Right ventricle myocardium superior (tissue), 1 donor: ENCODE results near the gene FADS1. TPM values are rescaled to one million over a fixed set of nuclear protein-coding genes. Genes with fewer than 3 reads are reported as not detected.
A peak's percentile ranks its signal among the peaks of the same experiment; 100 is the strongest.

Experiments used
- ATAC-seq: fragments of 200-7000 bp; cut with Tn5 transposase; one replicate; pipeline ENCODE4 v1.9.1; 2020; ENCODE audit warnings: mild to moderate bottlenecking; ENCODE audit not compliant: poor library complexity
- DNase-seq: peaks from one replicate; pipeline ENCODE4 v3.0.0-alpha.2; 2020
- intact Hi-C: fragments of 100-400 bp; cut with DNase I; formaldehyde crosslinking; loops from one replicate; pipeline ENCODE4 v1.11.2; 2022
- total RNA-seq: library from RNA; stranded (reverse); fragmentation: NEBNext Ultra II Directional; extraction: Animal tissue kit (Norgen Biotek cat#: 25700); gene quantifications from one replicate; pipeline ENCODE4 v1.2.1, GENCODE V29; 2021
- donor health status: DM: no; HTN: yes; CAD: no; lungs with severe emphysema.

The FADS1 gene
- total RNA-seq, 1 donor from 2014 or later, result 21.3 TPM

DNA sequence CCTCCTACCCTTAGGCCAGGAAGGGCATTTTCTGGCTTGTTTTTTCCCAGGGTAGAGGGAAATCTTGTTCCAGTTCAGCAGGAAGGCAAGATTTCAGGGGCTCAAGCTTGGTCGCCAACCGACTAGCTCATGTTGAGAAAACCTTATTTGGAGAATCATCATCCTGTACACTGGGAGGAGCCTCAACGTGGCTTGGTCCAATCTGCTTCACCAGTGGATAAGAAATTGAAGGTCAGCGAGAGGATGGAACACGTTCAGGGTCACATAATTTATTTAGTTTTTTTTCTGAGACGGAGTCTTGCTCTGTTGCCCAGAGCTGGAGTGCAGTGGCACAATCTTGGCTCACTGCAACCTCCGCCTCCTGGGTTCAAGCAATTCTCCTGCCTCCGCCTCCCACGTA, 31.8 kb upstream of the FADS1 start:
- intact Hi-C loops, result no loop called here
- DNase-seq, result no peak
- ATAC-seq, result no peak

GRCh38 chr11:61847914-61848581, 31.2 kb upstream of the FADS1 start:
- DNase-seq, result no peak
- intact Hi-C loops, result no loop called here
- ATAC-seq, result no peak

DNA sequence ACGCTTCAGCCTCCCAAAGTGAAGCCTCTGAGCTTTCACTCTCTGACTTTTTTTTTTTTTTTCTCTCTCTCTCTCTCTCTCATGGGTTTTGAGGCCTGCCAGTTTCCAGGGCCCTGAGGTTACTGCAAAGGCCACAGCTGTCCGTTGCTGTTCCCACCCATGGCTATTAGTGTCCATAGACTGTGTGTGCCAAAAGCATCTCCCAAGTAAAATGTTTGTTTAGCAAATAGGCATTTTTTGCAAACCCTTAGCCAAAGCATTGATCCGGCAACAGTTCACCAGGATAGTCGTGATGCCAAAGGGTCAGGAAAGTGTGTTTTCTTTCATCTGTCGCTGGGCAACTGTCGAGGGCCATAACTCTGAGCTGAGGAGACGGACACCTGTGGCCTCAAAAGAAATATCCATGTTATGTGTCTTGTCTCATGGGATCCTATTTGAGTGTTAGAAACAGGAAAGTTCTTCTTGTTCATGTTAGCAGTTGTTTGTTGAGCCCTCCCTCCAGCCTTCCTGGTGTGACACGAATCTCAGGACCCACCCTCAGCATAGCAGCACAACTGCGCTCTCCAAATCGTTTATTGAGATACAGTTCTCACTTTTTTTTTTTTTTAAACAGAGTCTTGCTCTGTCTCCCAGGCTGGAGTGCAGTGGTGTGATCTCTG, 29.7 kb upstream of the FADS1 start:
- no peak for DNase-seq
- intact Hi-C loops, result no loop called here
- no peak for ATAC-seq

GRCh38 chr11:61844909-61845565, 28.2 kb upstream of the FADS1 start:
- intact Hi-C loops, result no loop called here
- no peak for DNase-seq
- ATAC-seq, result no peak

DNA sequence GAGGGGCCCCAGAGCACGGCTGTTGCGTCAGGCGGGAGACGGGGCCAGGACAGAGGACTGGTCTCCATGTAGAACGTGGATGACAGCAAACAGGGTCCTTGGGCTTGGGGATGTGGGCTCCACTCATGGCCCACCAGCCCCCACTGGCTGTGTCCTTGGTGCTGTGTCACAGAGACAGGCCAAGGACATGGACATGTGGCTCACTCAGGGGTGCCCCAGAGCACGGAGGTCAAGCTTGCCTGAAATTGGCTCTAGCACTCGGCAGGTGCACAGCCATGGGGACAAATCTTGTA, 25.7 kb upstream of the FADS1 start:
- no peak for DNase-seq
- intact Hi-C loops, result no loop called here
- ATAC-seq, result peak; percentile 50

- DNase-seq (peak; percentile 68), ATAC-seq (peak; percentile 85)
- intact Hi-C loops, result no loop called here
Observed at GRCh38 chr11:61841636-61842527, 25.1 kb upstream of the FADS1 start.

DNA sequence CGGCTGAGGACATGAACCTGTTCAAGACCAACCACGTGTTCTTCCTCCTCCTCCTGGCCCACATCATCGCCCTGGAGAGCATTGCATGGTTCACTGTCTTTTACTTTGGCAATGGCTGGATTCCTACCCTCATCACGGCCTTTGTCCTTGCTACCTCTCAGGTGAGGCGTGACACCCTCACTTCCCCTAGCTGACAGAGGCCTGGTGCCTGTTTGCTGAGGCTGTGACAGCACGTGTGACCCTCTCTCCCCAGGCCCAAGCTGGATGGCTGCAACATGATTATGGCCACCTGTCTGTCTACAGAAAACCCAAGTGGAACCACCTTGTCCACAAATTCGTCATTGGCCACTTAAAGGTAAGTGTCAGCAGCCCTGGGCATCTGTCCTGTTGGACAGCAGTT, 23.6 kb upstream of the FADS1 start:
- no peak for DNase-seq
- intact Hi-C loops, result no loop called here

DNA sequence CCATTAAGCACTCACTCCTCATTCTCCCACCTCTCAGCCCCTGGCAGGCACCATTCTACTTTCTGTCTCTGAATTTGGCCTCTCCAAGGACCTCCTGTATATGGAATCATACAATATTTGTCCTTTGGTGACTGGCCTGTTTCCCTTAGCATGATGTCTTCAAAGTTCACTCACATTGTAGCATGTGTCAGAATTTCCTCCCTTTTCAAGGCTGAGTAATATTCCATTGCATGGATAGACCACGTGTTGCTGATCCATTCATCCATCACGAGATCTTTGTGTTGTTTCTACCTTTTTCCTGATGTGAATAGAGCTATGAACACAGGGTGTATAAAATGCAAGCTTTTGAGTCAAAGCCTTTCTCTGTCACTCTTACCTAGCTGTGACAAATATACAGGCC, 22.9 kb upstream of the FADS1 start:
- intact Hi-C loops, result no loop called here
- DNase-seq, result no peak
- no peak for ATAC-seq

More for the DNA sequence above, 23.6 kb upstream of the FADS1 start:
- no peak for ATAC-seq

GRCh38 chr11:61838921-61839320, 22.1 kb upstream of the FADS1 start:
- DNase-seq (no peak), ATAC-seq (no peak)
- intact Hi-C loops, result no loop called here

DNA sequence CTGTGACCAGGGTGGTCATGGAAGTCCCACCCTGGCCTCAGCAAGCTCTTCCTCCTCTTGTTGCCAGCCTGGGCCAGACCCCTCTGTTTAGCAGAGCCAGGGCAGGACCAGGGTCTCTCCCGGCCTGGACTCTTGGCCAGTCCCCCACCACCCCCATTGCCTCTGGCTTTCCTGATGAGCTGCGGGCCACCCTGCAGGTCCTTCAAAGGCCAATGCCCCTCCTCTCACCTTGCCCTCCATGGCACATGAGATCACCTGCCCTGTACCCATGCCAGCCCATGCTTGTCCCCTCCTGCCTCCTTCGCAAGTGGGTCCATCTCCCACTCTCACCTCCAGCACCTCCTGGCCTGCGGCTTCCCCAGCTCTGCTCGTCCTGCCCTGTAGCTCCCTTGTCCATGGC, 21.7 kb upstream of the FADS1 start:
- ATAC-seq, result no peak
- DNase-seq, result no peak
- intact Hi-C loops, result no loop called here

- intact Hi-C loops, result no loop called here
- DNase-seq, result no peak
- no peak for ATAC-seq
Observed at GRCh38 chr11:61837411-61838005, 20.7 kb upstream of the FADS1 start.

- intact Hi-C loops, result no loop called here
- ATAC-seq, result no peak
- no peak for DNase-seq
Observed at GRCh38 chr11:61836193-61836592, 19.4 kb upstream of the FADS1 start.

DNA sequence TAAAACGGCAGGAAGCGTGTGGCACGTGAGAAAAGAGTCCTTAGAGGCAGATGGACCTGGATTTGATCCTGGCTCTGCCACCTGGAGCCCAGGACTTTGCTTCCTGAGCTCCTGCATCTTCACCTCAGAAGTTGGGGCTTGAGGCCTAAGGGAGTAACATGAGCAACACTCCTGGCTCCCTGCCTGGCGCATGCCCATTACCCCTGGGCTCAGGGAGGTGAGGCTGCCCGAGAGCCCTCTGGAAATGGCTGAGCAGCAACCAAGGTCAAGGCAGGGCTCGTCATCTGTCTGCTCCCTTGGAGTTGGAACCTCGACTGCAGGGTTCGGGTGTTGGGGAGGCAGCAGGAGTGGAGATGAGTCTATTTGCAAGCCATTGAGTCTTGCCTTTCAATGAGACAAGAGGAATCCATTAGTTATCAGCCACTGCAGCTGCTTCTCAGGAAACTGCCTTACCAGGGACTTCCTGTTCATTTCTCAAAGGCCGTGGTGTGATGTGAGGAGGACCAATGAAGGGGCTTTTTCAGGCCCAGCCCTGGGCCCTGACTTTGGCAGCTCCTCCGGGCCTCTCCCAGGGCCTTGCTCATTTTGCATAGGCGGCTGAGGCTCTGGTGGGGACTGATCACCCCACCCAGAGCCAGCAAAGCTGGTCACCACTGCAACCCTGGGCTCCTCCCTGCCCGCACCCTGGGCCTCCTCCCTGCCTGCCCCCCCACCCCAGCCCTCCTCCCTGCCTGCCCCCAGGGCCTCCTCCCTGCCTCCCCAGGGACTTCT, 17.7 kb upstream of the FADS1 start:
- ATAC-seq, result peak; percentile 56
- DNase-seq, result peak; percentile 78
- intact Hi-C loops, result no loop called here

DNA sequence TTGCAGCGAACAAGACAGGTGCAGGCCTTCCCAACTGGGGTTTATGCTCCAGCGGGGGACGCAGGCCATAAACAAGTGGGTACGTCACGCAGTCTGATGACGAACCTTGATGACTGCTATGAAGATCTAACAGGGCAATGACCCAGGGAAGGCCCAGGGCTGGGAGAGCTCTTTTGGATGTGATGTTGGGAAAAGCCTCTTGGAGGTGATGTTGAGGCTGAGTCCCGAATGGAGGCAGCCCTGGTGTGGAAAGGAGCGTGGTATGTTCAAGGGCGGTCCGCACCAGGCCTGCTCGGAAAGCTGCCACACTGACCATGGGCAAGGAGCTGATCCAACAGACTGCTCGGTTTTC, 17.1 kb upstream of the FADS1 start:
- no peak for ATAC-seq
- no peak for DNase-seq
- intact Hi-C loops, result no loop called here

GRCh38 chr11:61833471-61833870, 16.7 kb upstream of the FADS1 start:
- DNase-seq (no peak), ATAC-seq (no peak)
- intact Hi-C loops, result no loop called here

- ATAC-seq (peak; percentile 53), DNase-seq (peak; percentile 71)
- intact Hi-C loops, result no loop called here
Observed at GRCh38 chr11:61832754-61833153, 16.0 kb upstream of the FADS1 start.

- intact Hi-C loops, result no loop called here
- no peak for ATAC-seq
- DNase-seq, result no peak
Observed at GRCh38 chr11:61832207-61832606, 15.4 kb upstream of the FADS1 start.
